Activated T-cell treated with anti-CD3 and anti-CD28 coated beads, Interleukin-2, amount 50 U/mL, for 24 hours (primary cell): ENCODE data around the gene PLLP.
"Not testable (repeated sequence)": the region's sequence is repeated elsewhere in the genome, so short reads cannot be mapped to it uniquely, and the experiment has no call there.

Experiments used
- DNase-seq: peaks from one replicate; pipeline ENCODE4 v3.0.0-alpha.2; 2020
- H3K27ac Mint-ChIP-seq: 2 replicates; pipeline ENCODE4 v1.8.0; 2020; ENCODE audit warnings: mild to moderate bottlenecking, mixed read lengths
- H3K27me3 Mint-ChIP-seq: 2 replicates; pipeline ENCODE4 v1.8.0; 2020; ENCODE audit warnings: mixed read lengths
- H3K36me3 Mint-ChIP-seq: 2 replicates; pipeline ENCODE4 v1.8.0; 2020; ENCODE audit warnings: low read depth, mixed read lengths
- H3K4me1 Mint-ChIP-seq: 2 replicates; pipeline ENCODE4 v1.8.0; 2020; ENCODE audit warnings: low read depth, mixed read lengths
- H3K4me3 Mint-ChIP-seq: 2 replicates; pipeline ENCODE4 v1.8.0; 2020; ENCODE audit warnings: mild to moderate bottlenecking, moderate library complexity, mixed read lengths
- H3K9me3 Mint-ChIP-seq: 2 replicates; pipeline ENCODE4 v1.8.0; 2020; ENCODE audit warnings: mixed read lengths

The PLLP gene

GRCh38 chr16:57271063-57271345 is 13.5 kb downstream of the PLLP start:
- Mint-ChIP-seq H3K27me3 (no peaks in the 10 kb centered on the region), H3K36me3 (no peaks in the 10 kb centered on the region), H3K27ac (no peak overlapping the region), H3K4me1 (peaks cover 33% of the 10 kb centered on the region), H3K4me3 (no peak overlapping the region), H3K9me3 (no peaks in the 10 kb centered on the region)
- DNase-seq = no peak

GRCh38 chr16:57270221-57271062 is 14.0 kb downstream of the PLLP start:
- no peak overlapping the region for H3K4me3 Mint-ChIP-seq
- H3K27ac Mint-ChIP-seq = no peak overlapping the region
- H3K4me1 Mint-ChIP-seq = peaks cover 38% of the 10 kb centered on the region
- DNase-seq = no peak
- H3K36me3 Mint-ChIP-seq = no peaks in the 10 kb centered on the region
- no peaks in the 10 kb centered on the region for H3K27me3 Mint-ChIP-seq
- H3K9me3 Mint-ChIP-seq = no peaks in the 10 kb centered on the region

- no peaks in the 10 kb centered on the region for H3K36me3 Mint-ChIP-seq
- no peaks in the 10 kb centered on the region for H3K27me3 Mint-ChIP-seq
- no peak for DNase-seq
- no peak overlapping the region for H3K4me3 Mint-ChIP-seq
- H3K4me1 Mint-ChIP-seq = peaks cover 42% of the 10 kb centered on the region
- no peaks in the 10 kb centered on the region for H3K9me3 Mint-ChIP-seq
- H3K27ac Mint-ChIP-seq = peak overlapping the region; percentile 40
Observed at GRCh38 chr16:57268804-57269800, 15.4 kb downstream of the PLLP start.

GRCh38 chr16:57267343-57267742 is 17.1 kb downstream of the PLLP start:
- H3K27me3 Mint-ChIP-seq, DNase-seq, H3K4me3 Mint-ChIP-seq, H3K9me3 Mint-ChIP-seq, H3K36me3 Mint-ChIP-seq: not testable (repeated sequence)
- Mint-ChIP-seq H3K27ac (peak overlapping the region; percentile 77), H3K4me1 (peaks cover 42% of the 10 kb centered on the region)

GRCh38 chr16:57266531-57267260 is 17.8 kb downstream of the PLLP start:
- H3K27me3 Mint-ChIP-seq = no peaks in the 10 kb centered on the region
- H3K9me3 Mint-ChIP-seq = no peaks in the 10 kb centered on the region
- peaks cover 42% of the 10 kb centered on the region for H3K4me1 Mint-ChIP-seq
- H3K36me3 Mint-ChIP-seq = no peaks in the 10 kb centered on the region
- DNase-seq = no peak
- peak overlapping the region; percentile 13 for H3K4me3 Mint-ChIP-seq
- peak overlapping the region; percentile 77 for H3K27ac Mint-ChIP-seq

GRCh38 chr16:57265850-57266530 is 18.5 kb downstream of the PLLP start:
- Mint-ChIP-seq H3K4me3 (no peak overlapping the region), H3K27ac (peak overlapping the region; percentile 77), H3K9me3 (no peaks in the 10 kb centered on the region), H3K27me3 (no peaks in the 10 kb centered on the region), H3K4me1 (peaks cover 42% of the 10 kb centered on the region), H3K36me3 (no peaks in the 10 kb centered on the region)
- no peak for DNase-seq

GRCh38 chr16:57264950-57265371 is 19.5 kb downstream of the PLLP start:
- Mint-ChIP-seq H3K9me3 (no peaks in the 10 kb centered on the region), H3K36me3 (no peaks in the 10 kb centered on the region), H3K4me3 (no peak overlapping the region), H3K4me1 (peaks cover 50% of the 10 kb centered on the region), H3K27ac (no peak overlapping the region), H3K27me3 (no peaks in the 10 kb centered on the region)
- no peak for DNase-seq

GRCh38 chr16:57264381-57264780 is 20.1 kb downstream of the PLLP start:
- no peak overlapping the region for H3K4me3 Mint-ChIP-seq
- H3K27ac Mint-ChIP-seq = no peak overlapping the region
- H3K36me3 Mint-ChIP-seq = no peaks in the 10 kb centered on the region
- no peaks in the 10 kb centered on the region for H3K27me3 Mint-ChIP-seq
- no peaks in the 10 kb centered on the region for H3K9me3 Mint-ChIP-seq
- peak; percentile 24 for DNase-seq
- peaks cover 52% of the 10 kb centered on the region for H3K4me1 Mint-ChIP-seq

GRCh38 chr16:57263541-57264351 is 20.7 kb downstream of the PLLP start:
- peak; percentile 26 for DNase-seq
- no peak overlapping the region for H3K4me3 Mint-ChIP-seq
- no peaks in the 10 kb centered on the region for H3K9me3 Mint-ChIP-seq
- H3K27me3 Mint-ChIP-seq = no peaks in the 10 kb centered on the region
- H3K27ac Mint-ChIP-seq = no peak overlapping the region
- no peaks in the 10 kb centered on the region for H3K36me3 Mint-ChIP-seq
- peaks cover 48% of the 10 kb centered on the region for H3K4me1 Mint-ChIP-seq

GRCh38 chr16:57262841-57263540 is 21.5 kb downstream of the PLLP start:
- Mint-ChIP-seq H3K4me1 (peaks cover 40% of the 10 kb centered on the region), H3K9me3 (no peaks in the 10 kb centered on the region), H3K36me3 (no peaks in the 10 kb centered on the region), H3K4me3 (no peak overlapping the region), H3K27ac (peak overlapping the region; percentile 72), H3K27me3 (no peaks in the 10 kb centered on the region)
- DNase-seq = peak; percentile 25

- Mint-ChIP-seq H3K36me3 (no peaks in the 10 kb centered on the region), H3K4me3 (no peak overlapping the region), H3K4me1 (peaks cover 30% of the 10 kb centered on the region), H3K27ac (no peak overlapping the region), H3K9me3 (no peaks in the 10 kb centered on the region), H3K27me3 (no peaks in the 10 kb centered on the region)
- peak; percentile 24 for DNase-seq
Observed at GRCh38 chr16:57261806-57262205, 22.7 kb downstream of the PLLP start.

GRCh38 chr16:57260294-57260929 is 24.1 kb downstream of the PLLP start:
- Mint-ChIP-seq H3K4me1 (peaks cover 18% of the 10 kb centered on the region), H3K36me3 (peaks cover 2% of the 10 kb centered on the region), H3K9me3 (no peaks in the 10 kb centered on the region), H3K27ac (peak overlapping the region; percentile 74), H3K4me3 (peak overlapping the region; percentile 9), H3K27me3 (no peaks in the 10 kb centered on the region)
- DNase-seq = peak; percentile 49
